ENCODE results near the gene FLT4. TPM values are rescaled to one million over a fixed set of nuclear protein-coding genes. Genes with fewer than 3 reads are reported as not detected.

The FLT4 gene
- total RNA-seq, 1 donor from 2014 or later: 1.5 TPM

Other genes with a start within 250 kb of the FLT4 start
- gene CNOT6, start 155.2 kb downstream of the FLT4 start, total RNA-seq: 19.3 and 23.6 TPM in 2 replicates
- not detected in 2 replicates for gene SCGB3A1, start 58.1 kb downstream of the FLT4 start, total RNA-seq
- not detected in 2 replicates for gene OR2Y1, start 90.5 kb upstream of the FLT4 start, total RNA-seq
- 84.3 and 86.0 TPM in 2 replicates for gene MGAT1, start 153.2 kb upstream of the FLT4 start, total RNA-seq
- 17.4 and 21.9 TPM in 2 replicates for gene ZFP62, start 211.7 kb upstream of the FLT4 start, total RNA-seq
- gene BTNL8, start 249.6 kb upstream of the FLT4 start, total RNA-seq: not detected in 2 replicates